Endodermal cell (in vitro differentiated cells): ENCODE results near the gene MCFD2. TPM values are rescaled to one million over a fixed set of nuclear protein-coding genes. Genes with fewer than 3 reads are reported as not detected.

ENCODE experiments used
- DNase-seq: peaks from one replicate; pipeline ENCODE4 v3.0.0-alpha.2; 2017
- H3K27ac ChIP-seq: 2 replicates; pipeline ENCODE4 v1.5.1; 2013; ENCODE audit warnings: mild to moderate bottlenecking, low read depth, low read length, moderate library complexity
- H3K27me3 ChIP-seq: 2 replicates; pipeline ENCODE4 v1.6.1; 2013; ENCODE audit warnings: mild to moderate bottlenecking, low read length, moderate library complexity; ENCODE audit not compliant: insufficient read depth, control insufficient read depth, poor library complexity, severe bottlenecking
- H3K36me3 ChIP-seq: 2 replicates; pipeline ENCODE4 v1.7.0; 2013; ENCODE audit warnings: mild to moderate bottlenecking, low read length, moderate library complexity; ENCODE audit not compliant: control insufficient read depth, insufficient read depth
- H3K4me1 ChIP-seq: one replicate; pipeline ENCODE4 v1.7.0; 2013; ENCODE audit warnings: low read length; ENCODE audit not compliant: control insufficient read depth, insufficient read depth
- H3K4me3 ChIP-seq: 2 replicates; pipeline ENCODE4 v1.5.1; 2013; ENCODE audit warnings: mild to moderate bottlenecking, low read length, moderate library complexity
- H3K9ac ChIP-seq: 2 replicates; pipeline ENCODE4 v1.6.1; 2013; ENCODE audit warnings: mild to moderate bottlenecking, low read length, moderate library complexity; ENCODE audit not compliant: poor library complexity, severe bottlenecking; ENCODE audit errors: extremely low read depth
- H3K9me3 ChIP-seq: 2 replicates; pipeline ENCODE4 v1.6.1; 2013; ENCODE audit warnings: mild to moderate bottlenecking, low read length, moderate library complexity; ENCODE audit not compliant: control insufficient read depth
- H3K27ac Mint-ChIP-seq: 2 replicates; pipeline ENCODE4 v1.8.0; 2020; ENCODE audit warnings: mixed read lengths
- H3K27me3 Mint-ChIP-seq: 2 replicates; pipeline ENCODE4 v1.8.0; 2021; ENCODE audit warnings: mild to moderate bottlenecking, mixed read lengths; ENCODE audit not compliant: insufficient read depth
- H3K36me3 Mint-ChIP-seq: 2 replicates; pipeline ENCODE4 v1.8.0; 2020; ENCODE audit warnings: low read depth, mixed read lengths
- H3K4me1 Mint-ChIP-seq: 2 replicates; pipeline ENCODE4 v1.8.0; 2020; ENCODE audit warnings: mixed read lengths
- H3K4me3 Mint-ChIP-seq: 2 replicates; pipeline ENCODE4 v1.8.0; 2020; ENCODE audit warnings: mild to moderate bottlenecking, moderate library complexity, mixed read lengths
- H3K9me3 Mint-ChIP-seq: 2 replicates; pipeline ENCODE4 v1.8.0; 2020; ENCODE audit warnings: mild to moderate bottlenecking, mixed read lengths
- WGBS, 2 experiments: methylation state at CpG; one replicate each; pipeline versions ENCODE4 v1.1.5 to v1.1.7; 2013; ENCODE audit warnings: missing lambda C conversion rate in 2 of 2, mixed read lengths in 1 of 2; ENCODE audit not compliant: insufficient coverage in 1 of 2, insufficient read length in 1 of 2; 5-methylcytosine and 5-hydroxymethylcytosine counted together
- total RNA-seq, 2 donors: library from RNA; stranded (reverse); fragmentation: NEBNext Ultra II Directional in 1 of 2; extraction: Animal tissue kit (Norgen Biotek cat#: 25700) in 1 of 2; gene quantifications; 2 replicates in 1 of 2; 3 replicates in 1 of 2; pipeline ENCODE4 v1.2.1, GENCODE V29; 2021
- TF ChIP-seq, protein P1 (sequence below): fragments of 200-600 bp; sonication (generic); conservative IDR thresholded peaks from 2 replicates; pipeline ENCODE4 v1.5.0; 2021; ENCODE audit warnings: antibody characterized with exemption, mild to moderate bottlenecking

The MCFD2 gene
- total RNA-seq, 2 donors from 2014 or later = 82.4 to 82.9 TPM

DNA sequence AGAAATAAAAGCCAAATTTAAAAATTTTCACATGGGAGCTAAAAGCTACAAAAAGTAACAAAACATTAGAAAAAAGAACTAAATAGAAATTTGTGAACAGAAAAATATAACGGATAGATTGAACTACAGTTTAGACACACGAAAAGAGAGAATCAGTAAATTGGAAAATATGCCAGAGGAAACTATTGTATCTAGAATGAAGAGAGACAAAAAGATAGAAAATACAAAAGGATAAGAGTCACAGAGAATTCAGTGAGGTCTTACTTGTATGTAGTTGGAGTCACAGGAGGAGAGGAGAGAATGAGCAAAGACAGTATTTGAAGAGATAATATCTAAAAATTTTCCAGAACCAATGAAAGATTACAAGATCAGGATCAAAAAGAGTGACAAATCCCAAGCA lies 11.3 kb upstream of the MCFD2 start:
- Mint-ChIP-seq H3K9me3 (peaks cover 24% of the 10 kb centered on the region), H3K27me3 (no peaks in the 10 kb centered on the region), H3K36me3 (peaks cover 20% of the 10 kb centered on the region), H3K4me3 (no peak overlapping the region), H3K4me1 (no peaks in the 10 kb centered on the region), H3K27ac (no peak overlapping the region)
- Histone ChIP-seq H3K9ac (no peak overlapping the region), H3K36me3 (no peaks in the 10 kb centered on the region), H3K27ac (no peak overlapping the region), H3K4me1 (no peaks in the 10 kb centered on the region), H3K4me3 (no peak overlapping the region), H3K27me3 (no peaks in the 10 kb centered on the region), H3K9me3 (peaks cover 31% of the 10 kb centered on the region)
- TF ChIP-seq, protein P1, sequence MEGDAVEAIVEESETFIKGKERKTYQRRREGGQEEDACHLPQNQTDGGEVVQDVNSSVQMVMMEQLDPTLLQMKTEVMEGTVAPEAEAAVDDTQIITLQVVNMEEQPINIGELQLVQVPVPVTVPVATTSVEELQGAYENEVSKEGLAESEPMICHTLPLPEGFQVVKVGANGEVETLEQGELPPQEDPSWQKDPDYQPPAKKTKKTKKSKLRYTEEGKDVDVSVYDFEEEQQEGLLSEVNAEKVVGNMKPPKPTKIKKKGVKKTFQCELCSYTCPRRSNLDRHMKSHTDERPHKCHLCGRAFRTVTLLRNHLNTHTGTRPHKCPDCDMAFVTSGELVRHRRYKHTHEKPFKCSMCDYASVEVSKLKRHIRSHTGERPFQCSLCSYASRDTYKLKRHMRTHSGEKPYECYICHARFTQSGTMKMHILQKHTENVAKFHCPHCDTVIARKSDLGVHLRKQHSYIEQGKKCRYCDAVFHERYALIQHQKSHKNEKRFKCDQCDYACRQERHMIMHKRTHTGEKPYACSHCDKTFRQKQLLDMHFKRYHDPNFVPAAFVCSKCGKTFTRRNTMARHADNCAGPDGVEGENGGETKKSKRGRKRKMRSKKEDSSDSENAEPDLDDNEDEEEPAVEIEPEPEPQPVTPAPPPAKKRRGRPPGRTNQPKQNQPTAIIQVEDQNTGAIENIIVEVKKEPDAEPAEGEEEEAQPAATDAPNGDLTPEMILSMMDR = no peak
- no peak for DNase-seq
- WGBS, 2 experiments = 94 to 100% methylated on average over 2 of the region's 2 CpGs

DNA sequence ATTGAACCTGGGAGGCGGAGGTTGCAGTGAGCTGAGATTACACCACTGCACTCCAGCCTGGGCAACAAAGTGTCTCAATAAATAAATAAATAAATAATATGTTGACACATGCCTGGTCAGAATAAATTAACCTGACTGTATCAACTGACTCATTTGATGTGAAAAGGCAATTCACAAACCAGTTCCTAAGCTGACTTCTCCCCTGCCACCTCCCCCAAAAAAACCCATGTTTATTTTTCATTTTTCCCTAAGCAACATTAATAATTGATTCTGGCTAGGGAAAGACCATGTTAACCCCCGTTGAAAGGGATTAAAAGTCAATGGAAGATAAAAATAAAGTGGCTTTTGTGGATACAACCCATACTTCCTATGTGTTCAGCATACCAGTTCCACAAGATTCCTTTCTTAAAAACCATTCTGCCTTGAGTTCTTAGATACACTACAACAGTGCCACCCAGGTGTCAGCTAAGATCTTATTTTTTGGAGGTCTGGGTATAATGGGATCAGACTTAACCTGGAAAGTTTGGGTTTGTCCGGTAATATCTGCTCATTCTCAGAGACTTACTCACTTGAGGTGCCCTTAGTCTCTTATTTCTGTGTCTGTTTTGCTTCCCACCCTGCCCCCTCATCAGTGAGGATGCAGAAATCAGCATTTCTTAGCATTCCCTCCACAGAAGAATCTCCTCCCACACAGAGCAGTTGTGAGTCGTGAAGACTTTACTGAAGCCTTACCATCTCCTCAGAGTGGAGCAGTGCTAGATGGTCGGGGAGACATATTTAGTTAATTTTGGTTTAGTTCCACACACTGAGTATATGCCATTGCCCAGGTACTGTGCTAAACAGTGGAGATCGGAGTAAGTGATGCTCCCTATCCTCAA lies 10.1 kb upstream of the MCFD2 start:
- Histone ChIP-seq H3K27me3 (no peaks in the 10 kb centered on the region), H3K27ac (no peak overlapping the region), H3K4me1 (no peaks in the 10 kb centered on the region), H3K9ac (no peak overlapping the region), H3K9me3 (peaks cover 31% of the 10 kb centered on the region), H3K4me3 (no peak overlapping the region), H3K36me3 (no peaks in the 10 kb centered on the region)
- TF ChIP-seq, protein P1 = no peak
- H3K4me1 Mint-ChIP-seq = no peaks in the 10 kb centered on the region
- H3K36me3 Mint-ChIP-seq = peaks cover 20% of the 10 kb centered on the region
- DNase-seq = no peak
- peaks cover 24% of the 10 kb centered on the region for H3K9me3 Mint-ChIP-seq
- H3K4me3 Mint-ChIP-seq = no peak overlapping the region
- WGBS, 2 experiments = 65 to 83% methylated on average over 2 to 6 of the region's 6 CpGs
- no peaks in the 10 kb centered on the region for H3K27me3 Mint-ChIP-seq
- no peak overlapping the region for H3K27ac Mint-ChIP-seq

DNA sequence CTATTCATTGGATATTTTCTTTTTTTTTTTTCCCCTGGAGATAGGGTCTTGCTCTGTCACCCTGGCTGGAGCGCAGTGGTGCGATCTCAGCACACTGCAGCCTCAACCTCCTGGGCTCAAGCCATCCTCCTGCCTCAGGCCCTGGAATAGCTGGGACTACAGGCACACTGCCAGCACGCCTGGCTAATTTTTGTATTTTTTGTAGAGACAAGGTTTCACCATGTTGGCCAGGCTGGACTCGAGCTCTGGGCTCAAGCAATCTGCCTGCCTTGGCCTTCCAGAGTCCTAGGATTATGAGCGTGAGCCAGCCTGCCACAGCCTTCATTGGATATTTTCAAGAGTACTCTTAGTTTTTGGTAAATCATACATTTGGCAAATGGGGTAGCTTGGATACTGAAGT lies 9.0 kb upstream of the MCFD2 start:
- peaks cover 20% of the 10 kb centered on the region for H3K36me3 Mint-ChIP-seq
- peaks cover 2% of the 10 kb centered on the region for H3K36me3 ChIP-seq
- no peaks in the 10 kb centered on the region for H3K27me3 Mint-ChIP-seq
- 93 to 100% methylated on average over 4 to 5 of the region's 5 CpGs for WGBS, 2 experiments
- no peaks in the 10 kb centered on the region for H3K4me1 Mint-ChIP-seq
- no peak overlapping the region for H3K27ac ChIP-seq
- H3K27me3 ChIP-seq = no peaks in the 10 kb centered on the region
- no peak overlapping the region for H3K4me3 ChIP-seq
- DNase-seq = no peak
- peaks cover 24% of the 10 kb centered on the region for H3K9me3 Mint-ChIP-seq
- no peak overlapping the region for H3K27ac Mint-ChIP-seq
- H3K9ac ChIP-seq = no peak overlapping the region
- peaks cover 31% of the 10 kb centered on the region for H3K9me3 ChIP-seq
- TF ChIP-seq, protein P1 = no peak
- no peak overlapping the region for H3K4me3 Mint-ChIP-seq
- no peaks in the 10 kb centered on the region for H3K4me1 ChIP-seq
